SH-SY5Y (cell line): ENCODE results near the gene PNMA6F.

Experiments used
- GATA2 ChIP-seq: IDR thresholded peaks from 2 replicates; pipeline ENCODE4 v1.6.1; 2011; ENCODE audit warnings: mild to moderate bottlenecking, low read depth, low read length
- GATA3 ChIP-seq: IDR thresholded peaks from 2 replicates; pipeline ENCODE4 v1.6.1; 2011; ENCODE audit warnings: low read depth, mild to moderate bottlenecking, low read length, moderate library complexity

DNA sequence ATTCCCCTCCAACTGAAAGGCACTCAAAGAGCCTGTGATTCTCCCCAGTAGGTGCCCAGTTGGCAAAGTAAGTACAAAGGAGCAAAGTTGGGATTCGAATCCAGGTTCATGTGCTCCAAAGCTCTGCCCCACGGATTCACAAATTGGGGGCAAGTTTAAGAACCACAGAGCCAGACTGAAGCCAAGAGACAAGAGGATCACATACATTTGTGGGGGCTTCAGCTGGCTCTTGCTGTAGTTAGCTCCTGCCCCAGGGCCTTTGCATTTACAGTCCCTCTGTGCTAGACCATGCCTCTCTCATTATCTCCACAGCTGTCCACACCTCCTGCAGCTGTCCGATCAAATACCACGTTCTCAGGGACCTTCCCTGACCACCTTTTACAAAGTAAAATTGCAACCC lies 18.8 kb downstream of the PNMA6F start:
- TF ChIP-seq GATA2 (no peak), GATA3 (no peak)
